Superior temporal gyrus (tissue), 1 donor: ENCODE data around the gene SEC23A.
"Not testable (repeated sequence)": the region's sequence is repeated elsewhere in the genome, so short reads cannot be mapped to it uniquely, and the experiment has no call there.

ENCODE experiments used
- DNase-seq: peaks from one replicate; pipeline ENCODE4 v3.0.0-alpha.2; 2016; ENCODE audit errors: extremely low spot score

The SEC23A gene

DNA sequence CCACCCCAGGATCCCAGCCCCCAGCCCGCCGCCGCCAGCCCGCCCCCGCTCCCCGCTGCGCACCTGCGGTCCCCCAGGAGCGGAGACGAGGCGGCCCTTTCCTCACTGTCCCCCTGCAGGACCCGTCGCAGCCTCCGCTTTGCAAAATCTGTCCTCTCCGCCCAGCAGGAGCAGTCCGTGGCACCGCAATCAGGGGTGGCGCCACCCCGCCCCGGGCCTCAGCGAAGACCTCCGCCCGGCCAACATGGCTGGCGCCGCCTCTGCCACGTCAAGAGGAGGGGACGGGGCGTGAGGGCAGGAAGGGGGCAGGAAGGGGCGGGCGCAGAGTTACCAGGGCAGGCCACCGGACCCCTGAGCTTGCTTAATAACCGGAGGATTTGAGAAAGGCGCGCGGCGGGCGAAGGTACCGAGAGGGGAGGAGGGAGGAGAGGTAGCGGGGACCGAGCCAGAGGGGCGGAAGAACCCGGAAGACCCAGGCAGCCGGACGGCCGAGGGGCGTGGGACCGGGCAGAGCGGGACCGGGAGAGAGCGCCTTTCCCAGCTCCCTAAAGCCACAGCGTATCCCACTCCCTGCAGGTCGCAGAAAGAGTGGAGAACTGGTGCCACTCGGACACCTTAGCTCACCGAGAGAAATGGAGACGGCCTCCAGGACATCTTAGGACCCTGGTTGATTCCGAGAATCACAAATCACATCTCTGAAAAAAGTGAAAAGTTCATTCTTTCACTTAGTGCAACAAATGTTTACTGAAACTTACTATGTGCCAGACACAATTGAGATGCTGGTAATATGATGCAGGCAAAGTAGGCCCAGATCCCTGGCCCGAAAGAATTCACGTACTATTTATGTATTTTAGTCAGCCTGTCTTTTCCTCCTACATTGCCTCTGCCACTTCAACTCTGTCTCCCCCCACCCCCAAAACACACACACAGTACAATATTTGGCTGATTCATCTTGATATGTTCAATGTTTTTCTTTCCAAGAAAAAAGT is at the start of gene SEC23A:
SEC23A (minus strand) TSS at position 267 of the 989 bp plus-strand sequence. CDS start 7,117 bp downstream, outside the sequence.
- peak; percentile 69 for DNase-seq

DNA sequence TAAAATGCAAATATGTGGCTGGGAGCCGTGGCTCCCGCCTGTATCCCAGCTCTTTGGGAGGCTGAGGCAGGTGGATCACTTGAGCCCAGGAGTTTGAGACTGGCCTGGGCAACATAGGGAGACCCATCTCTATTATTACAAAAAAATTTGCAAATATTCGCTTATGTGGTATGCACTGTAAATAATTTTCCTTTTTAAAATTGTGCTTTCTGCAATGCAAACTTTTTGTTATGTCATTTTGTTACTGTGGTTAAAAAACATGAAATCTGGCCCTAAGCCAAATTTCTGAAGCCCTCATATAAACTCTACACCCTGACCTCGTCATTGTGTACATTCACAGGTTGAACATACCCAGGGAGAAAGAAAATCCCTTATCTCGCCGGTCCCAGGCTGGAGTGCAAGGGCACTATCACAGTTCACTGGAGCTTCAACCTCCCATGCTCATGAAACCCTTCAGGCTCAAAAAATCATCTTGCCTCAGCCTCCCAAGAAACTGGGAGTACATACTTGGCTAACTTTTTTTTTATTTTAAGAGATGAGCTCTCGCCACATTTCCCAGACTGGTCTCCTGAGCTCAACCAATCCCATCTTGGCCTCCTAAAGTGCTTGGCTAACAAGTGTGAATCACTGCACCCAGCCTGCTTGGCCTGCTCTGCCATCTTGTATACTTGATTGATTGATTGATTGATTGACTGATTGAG is 42.4 kb upstream of the SEC23A start:
- DNase-seq = no peak

DNA sequence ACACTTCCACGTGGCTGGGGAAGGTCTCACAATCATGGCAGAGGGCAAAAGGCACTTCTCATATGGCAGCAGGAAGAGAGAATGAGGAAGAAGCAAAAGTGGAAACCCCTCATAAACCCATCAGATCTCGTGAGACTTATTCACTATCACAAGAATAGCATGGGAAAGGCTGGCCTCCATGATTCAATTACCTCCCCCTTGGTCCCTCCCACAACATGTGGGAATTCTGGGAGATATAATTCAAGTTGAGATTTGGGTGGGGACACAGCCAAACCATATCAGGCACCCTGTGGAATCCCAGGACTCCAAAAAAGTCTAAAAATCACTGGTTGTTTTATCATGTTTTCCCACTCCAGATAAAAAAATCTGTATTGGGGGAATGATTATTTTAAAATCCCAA is 40.2 kb upstream of the SEC23A start:
- not testable (repeated sequence) for DNase-seq

DNA sequence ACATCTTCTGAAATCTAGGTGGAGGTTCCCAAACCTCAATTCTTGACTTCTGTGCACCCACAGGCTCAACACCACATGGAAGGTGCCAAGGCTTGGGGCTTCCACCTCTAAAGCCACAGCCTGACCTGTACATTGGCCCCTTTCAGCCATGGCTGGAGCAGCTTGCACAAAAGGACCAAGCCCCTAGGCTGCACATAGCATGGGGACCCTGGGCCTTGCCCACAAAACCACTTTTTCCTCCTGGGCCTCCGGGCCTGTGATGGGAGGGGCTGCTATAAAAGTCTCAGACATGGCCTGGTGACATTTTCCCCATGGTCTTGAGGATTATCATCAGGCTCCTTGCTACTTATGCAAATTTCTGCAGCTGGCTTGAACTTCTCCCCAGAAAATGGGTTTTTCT is 38.6 kb upstream of the SEC23A start:
- DNase-seq = not testable (repeated sequence)

DNA sequence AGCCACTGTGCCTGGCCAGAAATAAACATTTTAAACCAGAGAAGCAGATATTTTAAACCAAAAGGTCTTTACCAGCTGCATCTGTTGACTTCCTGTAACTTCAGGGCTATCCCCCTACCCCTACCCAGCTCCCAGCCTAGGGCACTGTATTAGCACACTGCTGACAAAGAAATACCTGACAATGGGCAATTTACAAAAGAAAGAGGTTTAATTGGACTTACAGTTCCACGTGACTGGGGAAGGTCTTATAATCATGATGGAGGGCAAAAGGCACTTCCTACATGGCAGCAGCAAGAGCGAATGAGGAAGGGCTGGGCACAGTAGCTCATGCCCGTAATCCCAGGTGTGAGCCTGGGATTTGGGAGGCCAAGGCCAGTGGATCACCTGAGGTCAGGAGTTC is 37.1 kb upstream of the SEC23A start:
- no peak for DNase-seq

DNA sequence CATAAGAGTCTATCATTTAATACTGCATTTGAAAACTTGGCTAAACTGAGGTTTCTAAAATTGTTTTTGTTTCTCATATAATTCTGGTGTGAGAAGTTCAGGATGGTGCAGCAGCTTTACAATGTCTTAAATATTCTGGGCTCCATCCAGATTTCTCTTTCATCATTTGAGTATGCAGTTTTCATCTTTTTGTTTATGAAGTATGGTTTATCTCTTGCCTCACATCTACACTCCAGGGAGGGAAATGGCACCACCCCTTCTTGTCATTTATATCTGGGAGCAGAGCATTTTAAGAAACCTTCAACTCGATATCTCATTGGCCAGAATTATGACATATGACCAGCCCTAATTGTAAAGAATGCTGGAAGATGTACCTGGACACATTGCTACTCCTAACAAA is 35.4 kb upstream of the SEC23A start:
- no peak for DNase-seq

DNA sequence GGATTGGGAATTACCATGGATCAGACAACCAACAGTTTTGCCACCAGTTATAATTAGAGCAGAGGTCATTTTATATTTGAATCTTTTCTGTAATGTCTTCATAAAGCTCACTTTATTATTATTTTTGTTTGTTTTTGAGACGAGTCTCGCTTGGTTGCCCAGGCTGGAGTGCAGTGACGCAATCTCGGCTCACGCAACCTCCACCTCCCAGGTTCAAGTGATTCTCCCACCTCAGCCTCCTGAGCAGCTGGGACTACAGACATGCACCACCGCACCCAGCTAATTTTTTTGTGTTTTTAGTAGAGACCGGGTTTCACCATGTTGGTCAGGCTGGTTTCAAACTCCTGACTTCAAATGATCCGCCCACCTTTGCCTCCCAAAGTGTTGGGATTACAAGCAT is 34.8 kb upstream of the SEC23A start:
- DNase-seq = not testable (repeated sequence)

DNA sequence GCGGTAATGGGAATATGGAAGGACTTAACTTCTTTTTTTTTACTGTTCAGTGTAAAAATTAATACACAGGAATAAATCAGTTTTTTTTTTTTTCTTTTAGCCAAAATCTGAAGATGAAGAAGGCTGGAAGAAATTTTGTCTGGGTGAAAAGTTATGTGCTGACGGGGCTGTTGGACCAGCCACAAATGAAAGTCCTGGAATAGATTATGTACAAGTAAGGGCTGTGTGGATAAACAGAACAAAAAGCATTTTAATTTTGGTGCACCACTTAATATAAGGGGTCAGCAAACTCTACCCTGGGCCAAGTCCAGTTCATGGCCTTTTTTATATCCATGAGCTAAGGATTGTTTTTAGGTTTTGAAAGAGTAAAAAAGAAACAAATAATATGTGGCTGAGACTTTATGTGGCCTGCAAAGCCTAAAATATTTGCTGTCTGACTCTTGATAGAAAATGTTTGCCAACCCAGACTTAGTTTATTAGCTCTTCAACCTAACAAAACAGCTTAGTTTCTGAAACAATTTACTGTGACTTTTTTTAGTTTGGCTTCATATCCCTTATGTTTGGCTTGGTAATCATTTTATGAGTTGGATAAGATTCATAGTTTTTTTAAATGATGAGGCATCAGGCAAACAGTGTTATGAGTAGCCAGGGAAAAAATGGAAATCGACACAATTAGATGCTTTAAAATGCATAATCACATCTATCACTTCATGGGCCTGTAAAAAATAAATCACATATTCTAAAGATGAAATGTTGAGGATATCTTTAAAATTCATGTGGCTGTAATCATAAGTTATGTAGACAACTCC is 19.5 kb upstream of the SEC23A start:
- DNase-seq = no peak

DNA sequence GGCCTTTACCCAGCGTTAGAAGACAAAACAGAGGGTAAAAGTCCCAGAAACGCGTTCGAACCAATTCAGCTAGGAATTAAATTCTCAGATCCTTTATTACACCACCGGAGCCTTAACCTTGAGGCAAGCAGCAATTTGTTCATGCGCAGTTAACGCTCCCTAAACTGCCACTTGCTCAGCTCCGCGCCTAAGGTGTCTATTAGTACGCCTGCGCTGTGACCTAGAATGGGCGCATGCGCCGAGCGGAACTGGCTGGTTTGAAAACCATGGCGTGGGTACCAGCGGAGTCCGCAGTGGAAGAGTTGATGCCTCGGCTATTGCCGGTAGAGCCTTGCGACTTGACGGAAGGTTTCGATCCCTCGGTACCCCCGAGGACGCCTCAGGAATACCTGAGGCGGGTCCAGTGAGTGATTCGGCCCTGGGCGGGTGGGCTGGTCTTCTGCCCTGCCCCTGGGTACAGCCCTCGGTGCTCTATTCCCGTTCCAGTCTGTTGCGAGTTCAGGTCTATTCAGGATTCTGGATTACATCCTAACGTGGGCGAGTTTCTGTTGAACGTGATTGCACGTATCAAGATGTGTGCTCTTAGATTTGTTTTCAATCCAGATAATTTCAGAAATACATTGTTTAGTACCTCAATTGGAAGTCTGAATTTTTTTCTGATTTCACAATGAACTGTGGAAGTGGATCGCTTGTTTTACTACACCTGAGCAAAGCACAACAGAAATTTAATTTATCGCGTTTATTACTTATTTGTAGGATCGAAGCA is 11.2 kb upstream of the SEC23A start, which contains the start of gene GEMIN2:
GEMIN2 (plus strand) TSS at position 251 of the 766 bp plus-strand sequence; CDS start at position 267, 16 bp downstream.
- peak; percentile 98 for DNase-seq

DNA sequence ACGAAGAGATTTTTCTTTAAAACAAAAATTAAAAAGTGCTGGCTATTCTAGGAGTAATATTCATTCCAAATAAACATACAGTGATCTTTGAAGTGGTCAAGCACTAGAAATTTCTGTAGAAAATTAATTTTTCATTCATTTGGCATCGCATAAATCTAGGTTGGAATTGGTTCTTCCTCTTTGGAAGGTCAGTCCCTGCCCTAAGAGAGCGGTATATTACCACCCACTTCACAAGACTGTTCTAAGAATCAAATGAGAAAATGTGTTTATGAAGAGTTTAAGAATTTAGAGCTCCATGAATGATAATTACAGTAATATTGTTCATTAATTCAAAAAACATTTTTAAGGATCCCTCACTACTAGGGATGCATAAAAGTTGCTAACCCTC is 10.6 kb upstream of the SEC23A start:
- DNase-seq = no peak

DNA sequence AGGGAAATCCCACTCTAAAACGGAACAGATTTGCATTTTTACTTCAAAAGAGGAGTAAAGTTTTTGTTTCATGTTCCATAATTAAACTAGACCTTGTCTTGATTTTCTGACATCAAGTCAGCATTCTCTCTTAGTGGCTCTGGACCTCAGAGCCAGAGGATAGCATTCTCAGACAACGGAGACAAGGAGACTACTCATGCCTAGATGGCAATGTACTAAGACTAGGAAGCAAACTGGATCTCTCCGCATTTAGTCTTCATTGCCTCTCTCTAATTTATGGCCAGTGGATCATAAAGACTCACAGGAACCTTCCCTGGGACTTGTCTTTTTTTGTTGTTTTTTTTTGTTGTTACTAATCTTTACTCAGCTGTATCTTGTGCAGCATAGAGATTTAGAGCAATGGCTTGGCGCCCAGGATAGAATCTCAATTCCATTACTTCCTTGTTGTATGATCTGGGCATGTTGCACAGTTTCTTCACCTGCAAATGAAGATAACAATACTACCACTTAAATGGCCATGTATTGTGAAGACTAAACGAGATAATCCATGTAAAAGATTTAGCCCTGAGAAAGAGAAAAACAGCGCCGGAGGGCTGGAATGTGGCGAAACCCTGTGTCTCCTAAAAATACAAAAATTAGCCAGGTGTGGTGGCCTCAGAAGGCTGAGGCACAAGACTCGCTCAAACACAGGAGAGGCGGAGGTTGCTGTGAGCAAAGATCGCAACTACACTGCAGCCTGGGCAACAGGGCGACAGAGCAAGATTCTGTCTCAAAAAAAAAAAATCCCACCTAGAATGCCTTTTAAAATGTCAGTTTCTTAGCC is 7.1 kb upstream of the SEC23A start:
- no peak for DNase-seq

DNA sequence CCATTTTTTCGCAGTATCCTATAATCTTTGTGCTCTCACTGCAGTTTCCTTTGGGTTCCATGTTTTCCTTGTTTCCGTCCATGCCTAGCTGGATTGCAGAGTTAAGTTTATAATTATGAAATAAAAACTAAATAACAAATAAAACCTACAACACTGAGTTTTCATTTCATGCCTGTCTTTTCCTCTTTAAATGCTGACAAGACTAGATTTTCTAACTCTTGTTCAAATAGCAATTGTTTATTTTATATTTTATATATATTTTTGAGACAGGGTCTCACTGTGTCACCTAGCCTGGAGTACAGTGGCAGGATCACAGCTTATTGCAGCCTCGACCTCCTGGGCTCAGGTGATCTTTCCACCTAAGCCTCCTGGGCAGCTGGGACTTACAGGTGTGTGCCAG is 5.8 kb upstream of the SEC23A start:
- no peak for DNase-seq

DNA sequence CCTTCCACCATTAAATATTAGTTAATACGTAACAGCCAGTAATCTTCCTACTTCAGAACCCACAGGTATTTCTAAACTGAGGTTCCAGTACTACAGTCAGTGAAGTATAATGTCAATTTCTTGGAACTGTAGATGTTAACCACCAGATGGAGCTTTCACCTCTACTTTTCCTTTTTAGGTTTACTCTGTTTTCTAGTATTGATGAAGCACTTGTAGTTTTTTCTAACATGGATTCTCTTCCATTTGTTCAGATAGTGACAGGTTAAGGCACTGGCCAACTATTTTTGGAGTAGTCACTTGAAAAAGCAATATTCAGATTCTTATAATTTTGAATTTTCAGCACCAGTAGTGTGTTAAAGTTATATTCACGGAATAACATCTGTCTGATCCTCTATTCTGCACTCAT is 4.6 kb upstream of the SEC23A start:
- DNase-seq = no peak

DNA sequence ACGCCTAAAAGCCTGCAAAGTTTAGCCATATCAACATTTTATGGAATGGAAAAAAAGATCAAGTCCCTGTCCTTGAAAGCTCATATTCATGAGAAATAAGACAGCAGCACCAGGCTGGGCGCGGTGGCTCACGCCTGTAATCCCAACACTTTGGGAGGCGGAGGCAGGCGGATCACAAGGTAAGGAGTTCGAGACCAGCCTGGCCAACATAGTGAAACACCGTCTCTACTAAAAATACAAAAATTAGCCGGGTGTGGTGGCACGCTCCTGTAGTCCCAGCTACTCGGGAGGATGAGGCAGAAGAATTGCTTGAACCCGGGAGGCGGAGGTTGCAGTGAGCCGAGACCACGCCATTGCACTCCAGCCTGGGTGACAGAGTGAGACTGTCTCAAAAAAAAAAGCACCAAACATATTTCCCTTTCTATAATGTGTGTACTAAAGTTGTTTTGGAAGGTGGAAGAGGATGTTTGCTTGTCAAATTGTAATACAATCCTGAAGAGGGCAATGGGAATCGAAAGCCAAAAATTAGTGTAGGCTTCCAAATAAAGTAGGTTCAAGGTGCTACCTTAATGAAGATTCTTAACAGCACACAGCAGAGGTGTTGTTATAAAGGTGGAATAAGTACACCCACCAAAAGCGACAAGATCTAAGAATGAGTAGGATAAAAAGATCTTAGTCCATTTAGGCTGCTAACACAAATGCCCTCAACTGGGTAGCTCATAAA is 1.2 kb upstream of the SEC23A start:
- DNase-seq = not testable (repeated sequence)

DNA sequence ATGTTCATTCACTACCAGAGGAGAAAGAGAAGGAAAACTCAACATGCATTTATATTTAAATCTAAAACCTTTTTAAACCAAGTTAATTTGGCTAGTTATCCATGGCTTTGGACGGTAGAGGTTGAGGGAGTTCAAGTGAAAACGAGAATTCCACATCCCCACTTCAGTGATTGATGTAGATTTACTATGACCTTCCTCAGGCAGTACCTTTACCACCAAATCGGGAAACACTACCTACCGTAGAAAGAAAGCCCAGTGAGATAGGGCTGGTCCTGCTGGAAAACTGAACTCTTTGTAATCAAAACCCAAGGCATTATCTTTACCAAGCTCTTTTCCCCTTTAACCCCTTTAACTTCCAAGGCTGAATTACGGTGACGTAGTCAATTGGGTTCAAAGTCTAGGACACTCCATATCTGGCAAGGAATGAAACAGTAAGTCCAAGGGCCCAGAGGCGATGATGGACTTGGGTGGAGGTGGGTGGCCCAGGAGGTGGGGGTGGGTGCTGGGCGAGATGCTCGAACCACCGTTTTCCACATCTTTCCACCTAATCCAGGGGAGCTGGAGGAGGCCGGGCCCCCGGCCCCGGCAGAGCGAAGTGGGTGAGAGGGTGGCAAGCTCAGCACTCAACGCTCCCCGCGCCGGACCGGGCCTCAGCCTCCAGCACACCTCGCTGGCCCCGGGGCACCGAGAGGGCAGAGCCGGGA is 618 bp downstream of the SEC23A start:
- DNase-seq = peak; percentile 65

DNA sequence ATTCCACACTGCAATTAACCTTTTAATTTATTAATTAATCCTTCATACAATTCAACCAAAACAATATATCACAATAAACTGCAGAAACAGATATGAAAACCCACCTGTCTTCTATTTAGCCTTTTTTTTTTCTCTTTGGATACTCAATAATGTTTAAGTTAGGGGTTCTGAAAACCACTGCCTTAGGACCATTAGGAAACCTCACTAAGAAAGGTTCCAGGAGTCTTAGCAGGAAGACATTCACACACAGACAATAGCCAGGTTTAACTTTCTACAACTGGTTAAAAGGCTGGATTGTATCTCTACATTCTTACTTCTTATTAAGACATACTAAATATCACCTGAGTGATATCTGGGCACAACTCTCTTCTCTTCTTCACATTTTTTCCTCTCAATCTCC is 3.3 kb downstream of the SEC23A start:
- DNase-seq = no peak

DNA sequence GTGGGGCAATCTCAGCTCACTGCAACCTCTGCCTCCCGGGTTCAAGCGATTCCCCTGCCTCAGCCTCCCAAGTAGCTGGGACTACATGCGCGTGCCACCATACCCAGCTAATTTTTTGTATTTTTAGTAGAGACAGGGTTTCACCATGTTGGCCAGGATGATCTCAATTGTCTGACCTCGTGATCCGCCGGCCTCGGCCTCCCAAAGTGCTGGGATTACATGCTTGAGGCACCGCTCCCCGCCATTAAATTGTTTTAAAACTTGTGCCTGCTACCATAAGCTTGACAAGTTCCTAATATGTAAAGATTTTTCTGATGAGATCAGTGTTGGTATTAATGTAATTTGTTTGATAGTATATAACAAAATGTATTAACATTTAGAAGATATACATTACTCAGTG is 3.8 kb downstream of the SEC23A start:
- DNase-seq = not testable (repeated sequence)

DNA sequence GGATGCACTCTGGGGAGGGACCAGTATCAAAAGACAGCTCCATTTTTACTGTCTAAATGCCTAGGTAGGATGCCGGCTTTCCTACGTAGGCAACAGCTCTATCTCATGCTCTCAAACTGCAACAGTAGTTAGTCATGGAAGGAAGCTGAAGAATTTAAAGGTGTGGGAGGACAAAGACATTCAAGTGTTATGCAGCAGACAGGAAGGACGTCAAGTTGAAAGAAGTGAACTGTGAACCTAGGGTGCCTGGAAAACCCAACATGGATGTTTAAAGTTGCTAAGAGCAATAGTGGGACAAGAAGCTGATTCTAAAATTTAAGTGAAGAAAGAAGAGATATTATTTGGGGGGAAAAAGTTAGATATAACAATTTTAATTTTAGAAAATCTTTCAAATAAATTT is 5.9 kb downstream of the SEC23A start:
- peak; percentile 29 for DNase-seq

DNA sequence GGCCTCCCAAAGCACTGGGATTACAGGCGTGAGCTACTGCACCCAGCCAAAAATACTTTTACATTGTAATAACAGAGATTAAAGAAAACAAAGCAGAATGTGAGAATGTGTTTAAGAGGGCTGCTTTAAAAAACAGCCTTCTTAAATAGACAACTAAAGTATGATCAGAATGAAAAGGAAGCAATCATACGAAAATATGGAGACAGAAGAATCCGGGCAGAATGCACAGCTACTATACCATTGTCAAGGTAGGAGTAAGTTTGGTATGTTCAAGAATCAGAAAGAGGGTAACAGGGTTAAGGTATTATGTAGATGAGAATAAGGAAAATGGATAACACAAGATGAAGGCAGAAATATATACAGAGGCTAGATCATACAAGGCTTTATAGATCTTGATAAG is 8.5 kb downstream of the SEC23A start:
- DNase-seq = no peak
